Activated naive CD8-positive, alpha-beta T cell treated with anti-CD3 and anti-CD28 coated beads, Interleukin-2, amount 10 ng/mL, durations not matched to agents 7 days and 5 days (primary cell): Measurements from ENCODE around the gene BTBD1. TPM values are rescaled to one million over a fixed set of nuclear protein-coding genes. Genes with fewer than 3 reads are reported as not detected.

Experiments used
- ATAC-seq: fragments of 150-1000 bp; cut with Tn5 transposase; one replicate; pipeline ENCODE4 v1.10.0; 2021; ENCODE audit warnings: low read depth, moderate library complexity
- POLR2A ChIA-PET: fragments of 350-600 bp; sonication (Branson Sonifier 250); formaldehyde crosslinking; loops from one replicate; lab custom pipeline; 2021; ENCODE audit warnings: antibody characterized with exemption; lab: Charles Lee
- DNase-seq: peaks from one replicate; pipeline ENCODE4 v3.0.0; 2021
- H3K27ac Mint-ChIP-seq: one replicate; pipeline ENCODE4 v1.8.0; 2022; ENCODE audit warnings: mild to moderate bottlenecking, mixed read lengths
- H3K27me3 Mint-ChIP-seq: one replicate; pipeline ENCODE4 v1.8.0; 2022; ENCODE audit warnings: mild to moderate bottlenecking, moderate library complexity, mixed read lengths
- H3K36me3 Mint-ChIP-seq: one replicate; pipeline ENCODE4 v1.8.0; 2021; ENCODE audit warnings: mild to moderate bottlenecking, mixed read lengths
- H3K4me1 Mint-ChIP-seq: one replicate; pipeline ENCODE4 v1.8.0; 2021; ENCODE audit warnings: mixed read lengths
- H3K4me3 Mint-ChIP-seq: one replicate; pipeline ENCODE4 v1.8.0; 2022; ENCODE audit warnings: mild to moderate bottlenecking, moderate library complexity, mixed read lengths
- H3K9me3 Mint-ChIP-seq: one replicate; pipeline ENCODE4 v1.8.0; 2021; ENCODE audit warnings: mixed read lengths
- microRNA-seq: library from miRNA; unstranded; fragments of <30 nt; microRNA quantifications from one replicate; pipeline ENCODE4 v1.2.0, GENCODE V29; 2022
- total RNA-seq, 2 experiments: library from RNA; stranded (reverse); gene quantifications; one replicate each; pipeline ENCODE4 v1.2.3, GENCODE V29; 2021

BTBD1 gene
- total RNA-seq, 2 experiments from 2014 or later = 56.3 to 59.2 TPM

DNA sequence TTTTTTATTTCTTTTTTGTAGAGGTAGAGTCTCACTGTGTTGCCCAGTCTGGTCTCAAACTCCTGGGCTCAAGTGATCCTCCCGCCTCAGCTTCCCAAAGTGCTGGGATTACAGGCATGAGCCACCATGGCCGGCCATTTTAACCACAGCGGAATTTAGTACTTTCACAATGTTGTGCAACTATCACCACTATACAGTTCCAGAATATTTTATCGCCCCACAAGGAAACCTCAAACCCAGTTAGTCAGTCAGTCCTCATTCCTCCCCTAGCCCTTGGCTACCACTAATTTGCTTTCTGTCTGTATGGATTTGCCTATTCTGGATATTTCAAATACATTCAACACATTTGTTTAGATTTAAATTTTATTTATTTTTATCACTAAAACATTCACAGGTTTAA lies 99.0 kb downstream of the BTBD1 start:
- POLR2A ChIA-PET = interaction anchor here (0.6 kb wide), 1 partner anchor 14 kb away, joined by 3 read pairs; no protein-coding TSS in a partner anchor
- Mint-ChIP-seq H3K4me3 (no peak overlapping the region), H3K27me3 (peaks cover 8% of the 10 kb centered on the region), H3K4me1 (peaks cover 22% of the 10 kb centered on the region), H3K9me3 (no peaks in the 10 kb centered on the region), H3K27ac (no peak overlapping the region), H3K36me3 (peaks cover 2% of the 10 kb centered on the region)
- no peak for DNase-seq
- no peak for ATAC-seq

DNA sequence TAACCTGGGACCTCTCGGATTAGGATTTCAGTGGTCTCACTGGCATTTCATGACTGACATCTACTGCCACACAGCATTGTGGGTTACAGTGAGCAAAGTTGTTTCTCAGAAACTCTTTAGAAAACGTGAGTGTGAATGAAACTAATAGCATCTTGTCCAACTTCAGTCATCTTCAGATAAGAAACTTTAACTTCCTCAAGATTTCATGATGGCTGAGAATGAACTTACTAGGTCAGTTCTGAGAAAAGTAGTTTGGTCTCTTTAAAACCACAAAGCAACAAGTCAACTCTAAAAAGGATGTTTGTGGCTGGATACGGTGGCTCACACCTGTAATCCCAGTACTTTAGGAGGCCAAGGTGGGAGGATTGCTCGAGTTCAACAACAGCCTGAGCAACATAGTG lies 100.4 kb downstream of the BTBD1 start:
- H3K36me3 Mint-ChIP-seq = peaks cover 2% of the 10 kb centered on the region
- no peak for DNase-seq
- ATAC-seq = peak; percentile 81
- H3K27me3 Mint-ChIP-seq = peaks cover 8% of the 10 kb centered on the region
- no peaks in the 10 kb centered on the region for H3K9me3 Mint-ChIP-seq
- POLR2A ChIA-PET = interaction anchor here (1.3 kb wide), 1 partner anchor 19 kb away, joined by 7 read pairs; the partner anchor contains the start of gene RAMAC
- peak overlapping the region; percentile 47 for H3K27ac Mint-ChIP-seq
- peaks cover 21% of the 10 kb centered on the region for H3K4me1 Mint-ChIP-seq
- peak overlapping the region; percentile 44 for H3K4me3 Mint-ChIP-seq

Small RNAs within 50 kb of the gene (microRNA-seq; reads per million reads assigned to microRNA genes)
- gene MIR4515 = not detected

Other genes starting within 250 kb of the BTBD1 start
- gene HOMER2, start 114.5 kb downstream of the BTBD1 start, total RNA-seq = 1 to 10 TPM; 6.3 to 6.6 TPM
- 10 to 100 TPM; 24.4 to 25.9 TPM for gene RAMAC, start 81.0 kb downstream of the BTBD1 start, total RNA-seq
- 10 to 100 TPM; 28.5 to 35.4 TPM for gene C15orf40, start 55.6 kb downstream of the BTBD1 start, total RNA-seq
- gene TM6SF1, start 40.4 kb upstream of the BTBD1 start, total RNA-seq = 10 to 100 TPM; 14.3 to 16.3 TPM
- 10 to 100 TPM; 26.6 to 29.0 TPM for gene HDGFL3, start 140.6 kb upstream of the BTBD1 start, total RNA-seq
- not detected for gene BNC1, start 217.4 kb upstream of the BTBD1 start, total RNA-seq